Measurements from ENCODE around the gene ABCA3. TPM values are rescaled to one million over a fixed set of nuclear protein-coding genes. Genes with fewer than 3 reads are reported as not detected.
"Not testable (repeated sequence)": the region's sequence is repeated elsewhere in the genome, so short reads cannot be mapped to it uniquely, and the experiment has no call there.

The ABCA3 gene
- polyA plus RNA-seq (2012; ENCODE audit: low read depth, missing spikeins) = 0.58 TPM

DNA sequence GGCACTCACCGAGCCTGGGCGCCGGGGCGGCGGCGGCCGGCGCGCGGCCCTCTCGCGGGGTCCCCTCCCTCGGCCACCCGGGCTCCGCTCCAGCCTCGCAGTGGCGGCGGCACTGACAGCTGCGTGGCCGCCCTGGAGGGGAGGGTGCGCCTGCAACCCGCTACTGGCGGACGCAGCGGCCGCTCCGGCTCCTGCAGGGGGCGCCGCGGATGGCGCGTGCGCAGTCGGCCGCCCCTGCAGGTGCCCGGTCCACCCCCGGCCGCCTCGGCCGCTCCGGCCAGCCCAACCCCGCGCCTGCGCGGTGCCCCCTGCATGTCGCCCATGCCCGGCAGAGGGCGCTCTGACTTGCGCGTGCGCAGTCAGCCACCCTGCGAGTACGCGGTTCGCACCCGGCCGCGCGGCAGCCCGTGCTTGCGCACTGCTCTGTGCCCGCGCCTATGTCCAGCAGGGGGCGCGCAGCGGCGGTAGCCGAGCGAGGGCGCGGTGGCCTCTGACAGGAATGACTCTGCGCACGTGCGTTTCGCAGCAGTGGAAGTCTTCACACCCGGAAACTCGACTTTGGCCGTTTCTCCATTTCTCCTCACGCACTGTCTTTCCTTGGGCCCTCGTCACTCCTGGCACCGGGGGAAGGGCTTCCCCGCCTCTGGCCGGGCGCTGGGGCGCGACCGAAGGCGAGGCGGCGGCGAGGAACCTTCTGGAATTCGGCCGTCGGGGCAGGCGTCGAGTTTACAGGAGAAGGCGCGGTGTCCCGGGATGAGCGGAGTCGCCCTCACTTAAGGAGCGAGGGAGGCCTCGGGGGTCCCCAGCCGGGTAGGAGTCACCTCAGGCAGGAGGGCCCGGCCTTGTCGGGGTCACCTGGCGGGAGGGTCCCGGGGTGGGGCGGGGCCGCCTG lies at the start of gene ABCA3:
Gene ABCA3, minus strand, starts transcription at position 165 of the 892 bp plus-strand sequence. CDS start 14,262 bp downstream, outside the sequence.
- TF ChIP-seq POU2F2 (IDR thresholded peaks at IDR 0.05; ENCODE audit: low read depth, low read length) (0 out of 2 replicates have a peak, but pooled peaks have one; percentile 11), POLR2A (IDR thresholded peaks at IDR 0.05; ENCODE audit: low read depth, low read length) (no peak), TAF1 (IDR thresholded peaks at IDR 0.05; ENCODE audit: low read depth, low read length) (no peak), SPI1 (IDR thresholded peaks at IDR 0.05; ENCODE audit: low read depth, low read length) (no peak), POLR2AphosphoS5 (IDR thresholded peaks at IDR 0.05; ENCODE audit: low read depth, low read length) (no peak), PAX5 (IDR thresholded peaks at IDR 0.05; ENCODE audit: insufficient read depth, low read length, severe bottlenecking) (peak; percentile 4)
- DNase-seq (ENCODE audit: insufficient read length, low spot score) (peak; percentile 93), FAIRE-seq (peak; percentile 100)

DNA sequence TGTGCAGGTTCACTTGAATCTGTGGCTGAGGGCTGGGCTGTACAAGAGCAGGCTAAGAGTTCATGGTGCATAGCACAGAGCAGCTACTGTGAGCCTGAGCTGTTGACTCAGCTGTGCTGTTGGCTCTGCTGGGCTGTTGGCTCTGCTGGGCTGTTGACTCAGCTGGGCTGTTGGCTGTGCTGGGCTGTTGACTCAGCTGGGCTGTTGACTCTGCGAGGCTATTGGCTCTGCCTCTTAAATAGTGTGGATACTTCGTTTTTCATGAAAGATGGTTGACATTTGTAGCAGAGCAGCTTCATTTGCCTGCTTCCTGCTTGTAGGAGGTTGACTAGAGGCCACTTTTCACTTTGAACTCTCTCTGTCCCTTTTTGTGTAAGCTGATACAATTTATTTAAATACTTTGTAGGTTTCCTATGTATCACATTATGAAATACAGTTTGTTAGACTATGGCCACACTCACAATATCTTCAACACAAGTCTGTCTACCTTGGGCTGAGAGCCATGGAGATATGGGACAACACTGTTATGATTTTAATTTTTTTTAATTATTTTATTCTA lies 48.4 kb upstream of the ABCA3 start:
- DNase-seq (ENCODE audit: insufficient read length, low spot score) (no peak), FAIRE-seq (no peak)
- TF ChIP-seq TAF1 (IDR thresholded peaks at IDR 0.05; ENCODE audit: low read depth, low read length) (no peak), POLR2A (IDR thresholded peaks at IDR 0.05; ENCODE audit: low read depth, low read length) (no peak), SPI1 (IDR thresholded peaks at IDR 0.05; ENCODE audit: low read depth, low read length) (no peak), PAX5 (IDR thresholded peaks at IDR 0.05; ENCODE audit: insufficient read depth, low read length, severe bottlenecking) (no peak), POU2F2 (IDR thresholded peaks at IDR 0.05; ENCODE audit: low read depth, low read length) (no peak), POLR2AphosphoS5 (IDR thresholded peaks at IDR 0.05; ENCODE audit: low read depth, low read length) (no peak)

DNA sequence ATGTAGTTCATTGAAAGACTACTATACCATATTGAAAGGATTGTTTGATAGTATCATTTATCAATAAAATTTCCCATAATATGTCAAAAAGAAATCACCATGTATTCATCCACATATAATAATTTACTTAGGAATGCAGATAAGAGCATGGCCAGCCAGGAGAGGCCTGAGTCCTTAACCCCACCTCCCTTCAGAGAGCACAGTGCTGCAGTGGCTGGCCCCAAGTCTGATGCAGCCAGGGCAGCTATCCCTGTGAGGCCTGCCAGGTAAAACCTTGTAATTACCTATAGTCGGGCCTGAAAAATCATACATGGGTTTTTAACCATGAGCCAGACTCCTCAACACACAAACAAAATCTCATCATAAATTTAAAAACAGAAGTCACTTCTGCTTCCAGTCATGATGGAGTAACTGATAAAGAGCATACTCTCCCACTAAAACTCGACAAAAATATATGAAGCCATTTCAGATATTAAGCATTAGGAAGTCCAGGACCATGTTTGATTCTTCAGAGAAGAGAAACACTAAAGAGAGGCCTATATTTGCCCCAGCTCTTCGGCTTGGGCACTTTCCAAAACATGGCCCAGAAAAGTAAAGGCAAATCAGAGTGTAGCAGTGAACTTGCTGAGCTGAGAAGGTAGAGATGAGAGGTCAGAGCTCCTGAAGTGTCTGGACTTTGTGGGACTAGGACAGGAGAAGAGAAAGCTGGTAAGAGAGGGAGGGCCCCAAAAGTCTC lies 47.8 kb upstream of the ABCA3 start:
- FAIRE-seq (no peak), DNase-seq (ENCODE audit: insufficient read length, low spot score) (no peak)
- TF ChIP-seq SPI1 (IDR thresholded peaks at IDR 0.05; ENCODE audit: low read depth, low read length) = no peak
- no peak for TF ChIP-seq POLR2A (IDR thresholded peaks at IDR 0.05; ENCODE audit: low read depth, low read length)
- no peak for TF ChIP-seq PAX5 (IDR thresholded peaks at IDR 0.05; ENCODE audit: insufficient read depth, low read length, severe bottlenecking)
- TF ChIP-seq POLR2AphosphoS5 (IDR thresholded peaks at IDR 0.05; ENCODE audit: low read depth, low read length) = no peak
- TF ChIP-seq POU2F2 (IDR thresholded peaks at IDR 0.05; ENCODE audit: low read depth, low read length) = no peak
- no peak for TF ChIP-seq TAF1 (IDR thresholded peaks at IDR 0.05; ENCODE audit: low read depth, low read length)

GRCh38 chr16:2386990-2387389 lies 46.5 kb upstream of the ABCA3 start:
- DNase-seq (ENCODE audit: insufficient read length, low spot score) = no peak
- TF ChIP-seq POLR2A (IDR thresholded peaks at IDR 0.05; ENCODE audit: low read depth, low read length) = no peak
- TF ChIP-seq PAX5 (IDR thresholded peaks at IDR 0.05; ENCODE audit: insufficient read depth, low read length, severe bottlenecking) = no peak
- no peak for TF ChIP-seq SPI1 (IDR thresholded peaks at IDR 0.05; ENCODE audit: low read depth, low read length)
- no peak for TF ChIP-seq POU2F2 (IDR thresholded peaks at IDR 0.05; ENCODE audit: low read depth, low read length)
- no peak for TF ChIP-seq TAF1 (IDR thresholded peaks at IDR 0.05; ENCODE audit: low read depth, low read length)
- no peak for TF ChIP-seq POLR2AphosphoS5 (IDR thresholded peaks at IDR 0.05; ENCODE audit: low read depth, low read length)
- FAIRE-seq = no peak

DNA sequence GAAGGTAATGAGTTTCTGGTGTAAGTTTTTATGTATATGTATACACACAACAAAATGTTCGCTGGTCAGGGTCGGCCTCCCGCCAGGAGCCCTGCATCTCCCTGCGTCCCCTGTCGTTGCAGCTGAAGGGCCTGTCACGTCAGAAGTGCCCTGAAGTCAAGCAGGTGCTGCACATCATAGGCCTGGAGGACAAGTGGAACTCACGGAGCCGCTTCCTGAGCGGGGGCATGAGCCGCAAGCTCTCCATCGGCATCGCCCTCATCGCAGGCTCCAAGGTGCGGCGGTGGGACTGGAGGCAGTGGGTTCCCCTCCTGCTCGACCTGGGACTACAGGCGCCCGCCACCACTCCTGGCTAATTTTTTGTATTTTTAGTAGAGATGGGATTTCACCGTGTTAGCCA lies 45.5 kb upstream of the ABCA3 start:
- FAIRE-seq; DNase-seq (ENCODE audit: insufficient read length, low spot score): not testable (repeated sequence)

GRCh38 chr16:2385190-2385836 lies 44.8 kb upstream of the ABCA3 start:
- DNase-seq (ENCODE audit: insufficient read length, low spot score) (no peak), FAIRE-seq (no peak)
- TF ChIP-seq PAX5 (IDR thresholded peaks at IDR 0.05; ENCODE audit: insufficient read depth, low read length, severe bottlenecking) (no peak), SPI1 (IDR thresholded peaks at IDR 0.05; ENCODE audit: low read depth, low read length) (no peak), POLR2AphosphoS5 (IDR thresholded peaks at IDR 0.05; ENCODE audit: low read depth, low read length) (no peak), POLR2A (IDR thresholded peaks at IDR 0.05; ENCODE audit: low read depth, low read length) (no peak), POU2F2 (IDR thresholded peaks at IDR 0.05; ENCODE audit: low read depth, low read length) (no peak), TAF1 (IDR thresholded peaks at IDR 0.05; ENCODE audit: low read depth, low read length) (no peak)

DNA sequence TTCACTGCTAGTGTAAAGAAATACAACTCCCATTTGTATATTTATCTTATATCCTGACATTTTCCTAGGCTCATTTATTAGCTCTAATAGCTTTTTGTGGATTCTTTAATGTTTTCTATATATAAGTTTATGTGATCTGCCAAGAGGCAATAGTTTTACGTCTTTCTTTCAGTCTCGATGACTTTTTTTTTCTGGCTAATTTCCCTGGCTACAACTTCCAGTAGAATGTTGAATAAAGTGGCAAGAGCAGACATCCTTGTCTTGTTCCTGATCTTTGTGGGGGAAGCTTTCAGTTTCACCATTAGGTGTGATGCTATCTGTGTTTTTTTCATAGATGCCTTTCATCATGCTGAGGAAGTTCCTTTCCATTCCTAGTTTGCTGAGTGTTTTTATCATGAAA lies 43.9 kb upstream of the ABCA3 start:
- DNase-seq (ENCODE audit: insufficient read length, low spot score) (no peak), FAIRE-seq (no peak)
- no peak for TF ChIP-seq POLR2A (IDR thresholded peaks at IDR 0.05; ENCODE audit: low read depth, low read length)
- TF ChIP-seq SPI1 (IDR thresholded peaks at IDR 0.05; ENCODE audit: low read depth, low read length) = no peak
- TF ChIP-seq TAF1 (IDR thresholded peaks at IDR 0.05; ENCODE audit: low read depth, low read length) = no peak
- no peak for TF ChIP-seq POU2F2 (IDR thresholded peaks at IDR 0.05; ENCODE audit: low read depth, low read length)
- no peak for TF ChIP-seq PAX5 (IDR thresholded peaks at IDR 0.05; ENCODE audit: insufficient read depth, low read length, severe bottlenecking)
- no peak for TF ChIP-seq POLR2AphosphoS5 (IDR thresholded peaks at IDR 0.05; ENCODE audit: low read depth, low read length)

GRCh38 chr16:2383501-2383900 lies 43.0 kb upstream of the ABCA3 start:
- no peak for FAIRE-seq
- no peak for DNase-seq (ENCODE audit: insufficient read length, low spot score)
- TF ChIP-seq TAF1 (IDR thresholded peaks at IDR 0.05; ENCODE audit: low read depth, low read length) = no peak
- TF ChIP-seq PAX5 (IDR thresholded peaks at IDR 0.05; ENCODE audit: insufficient read depth, low read length, severe bottlenecking) = no peak
- TF ChIP-seq POLR2A (IDR thresholded peaks at IDR 0.05; ENCODE audit: low read depth, low read length) = no peak

GRCh38 chr16:2374644-2375043 lies 34.1 kb upstream of the ABCA3 start:
- TF ChIP-seq POLR2AphosphoS5 (IDR thresholded peaks at IDR 0.05; ENCODE audit: low read depth, low read length) (no peak), POU2F2 (IDR thresholded peaks at IDR 0.05; ENCODE audit: low read depth, low read length) (no peak), POLR2A (IDR thresholded peaks at IDR 0.05; ENCODE audit: low read depth, low read length) (no peak)
- FAIRE-seq = no peak
- no peak for DNase-seq (ENCODE audit: insufficient read length, low spot score)

All from GM12891 (cell line).